ENCODE data around the gene PIGA.

- TF ChIP-seq CTCF (IDR thresholded peaks at IDR 0.05) = no peak
- TF ChIP-seq POLR2A (IDR thresholded peaks at IDR 0.05) = no peak
Observed at GRCh38 chrX:15315509-15315908, 19.8 kb downstream of the PIGA start, which contains the start of gene ASB11.
